OCI-LY1 (cell line): Measurements from ENCODE around the gene DDOST.

Experiments used
- H2AFZ ChIP-seq: fragments of 200-600 bp; sonication (generic), shearing (Covaris generic); 2 replicates; pipeline ENCODE4 v1.6.0; 2014; ENCODE audit warnings: antibody characterized with exemption, mild to moderate bottlenecking, low read length
- H3F3A ChIP-seq: fragments of 200-600 bp; sonication (generic), shearing (Covaris generic); 2 replicates; pipeline ENCODE4 v1.6.0; 2014; ENCODE audit warnings: mild to moderate bottlenecking, antibody characterized with exemption, low read length, moderate library complexity; ENCODE audit not compliant: insufficient read depth
- H3K27ac ChIP-seq: fragments of 200-600 bp; sonication (generic); 2 replicates; pipeline ENCODE4 v1.5.1; 2014; ENCODE audit warnings: low read length, mixed run types, mild to moderate bottlenecking, low read depth; ENCODE audit not compliant: poor library complexity, severe bottlenecking
- H3K27me3 ChIP-seq: fragments of 200-600 bp; sonication (generic); 2 replicates; pipeline ENCODE4 v1.6.0; 2014; ENCODE audit warnings: antibody characterized with exemption, mild to moderate bottlenecking, low read length, moderate library complexity; ENCODE audit not compliant: insufficient read depth
- H3K36me3 ChIP-seq: fragments of 200-600 bp; sonication (generic); 2 replicates; pipeline ENCODE4 v1.6.1; 2014; ENCODE audit warnings: mild to moderate bottlenecking, antibody characterized with exemption, low read length, moderate library complexity, mixed read lengths; ENCODE audit not compliant: insufficient read depth
- H3K4me1 ChIP-seq: fragments of 200-600 bp; sonication (generic); 2 replicates; pipeline ENCODE4 v1.5.1; 2014; ENCODE audit warnings: mild to moderate bottlenecking, low read length, moderate library complexity; ENCODE audit not compliant: insufficient read depth, severe bottlenecking
- H3K4me2 ChIP-seq: fragments of 200-600 bp; sonication (generic), shearing (Covaris generic); 2 replicates; pipeline ENCODE4 v1.6.1; 2014; ENCODE audit warnings: low read length
- H3K4me3 ChIP-seq: fragments of 200-600 bp; sonication (generic); 2 replicates; pipeline ENCODE4 v1.5.1; 2014; ENCODE audit warnings: low read length, low read depth, mild to moderate bottlenecking, mixed read lengths; ENCODE audit not compliant: poor library complexity, severe bottlenecking
- H3K79me2 ChIP-seq: fragments of 200-600 bp; shearing (Covaris generic); 2 replicates; pipeline ENCODE4 v1.6.1; 2016; ENCODE audit warnings: mixed run types, low read length, mixed read lengths; ENCODE audit not compliant: insufficient read depth
- H3K9ac ChIP-seq: fragments of 200-600 bp; sonication (generic), shearing (Covaris generic); 2 replicates; pipeline ENCODE4 v1.6.1; 2014; ENCODE audit warnings: mild to moderate bottlenecking, low read length, mixed read lengths
- H3K9me2 ChIP-seq: fragments of 200-600 bp; sonication (generic), shearing (Covaris generic); 2 replicates; pipeline ENCODE4 v1.6.1; 2014; ENCODE audit warnings: low read depth, mild to moderate bottlenecking, low read length, mixed read lengths
- H3K9me3 ChIP-seq: fragments of 200-600 bp; shearing (Covaris generic); 2 replicates; pipeline ENCODE4 v1.6.1; 2014; ENCODE audit warnings: low read length, mixed read lengths
- H4K20me1 ChIP-seq: fragments of 200-600 bp; sonication (generic), shearing (Covaris generic); 2 replicates; pipeline ENCODE4 v1.6.0; 2016; ENCODE audit warnings: mild to moderate bottlenecking, low read length; ENCODE audit not compliant: insufficient read depth
- CTCF ChIP-seq: fragments of 200-600 bp; sonication (generic), shearing (Covaris generic); IDR thresholded peaks from 2 replicates; pipeline ENCODE4 v1.5.1; 2017; ENCODE audit warnings: mild to moderate bottlenecking, antibody characterized with exemption, low read length, moderate library complexity, mixed read lengths
- EZH2 ChIP-seq: fragments of 200-600 bp; sonication (generic), shearing (Covaris generic); IDR thresholded peaks from 2 replicates; pipeline ENCODE4 v1.8.0; 2017; ENCODE audit warnings: borderline replicate concordance, mixed run types, mild to moderate bottlenecking, antibody characterized with exemption, low read length, moderate library complexity, mixed read lengths

The DDOST gene

DNA sequence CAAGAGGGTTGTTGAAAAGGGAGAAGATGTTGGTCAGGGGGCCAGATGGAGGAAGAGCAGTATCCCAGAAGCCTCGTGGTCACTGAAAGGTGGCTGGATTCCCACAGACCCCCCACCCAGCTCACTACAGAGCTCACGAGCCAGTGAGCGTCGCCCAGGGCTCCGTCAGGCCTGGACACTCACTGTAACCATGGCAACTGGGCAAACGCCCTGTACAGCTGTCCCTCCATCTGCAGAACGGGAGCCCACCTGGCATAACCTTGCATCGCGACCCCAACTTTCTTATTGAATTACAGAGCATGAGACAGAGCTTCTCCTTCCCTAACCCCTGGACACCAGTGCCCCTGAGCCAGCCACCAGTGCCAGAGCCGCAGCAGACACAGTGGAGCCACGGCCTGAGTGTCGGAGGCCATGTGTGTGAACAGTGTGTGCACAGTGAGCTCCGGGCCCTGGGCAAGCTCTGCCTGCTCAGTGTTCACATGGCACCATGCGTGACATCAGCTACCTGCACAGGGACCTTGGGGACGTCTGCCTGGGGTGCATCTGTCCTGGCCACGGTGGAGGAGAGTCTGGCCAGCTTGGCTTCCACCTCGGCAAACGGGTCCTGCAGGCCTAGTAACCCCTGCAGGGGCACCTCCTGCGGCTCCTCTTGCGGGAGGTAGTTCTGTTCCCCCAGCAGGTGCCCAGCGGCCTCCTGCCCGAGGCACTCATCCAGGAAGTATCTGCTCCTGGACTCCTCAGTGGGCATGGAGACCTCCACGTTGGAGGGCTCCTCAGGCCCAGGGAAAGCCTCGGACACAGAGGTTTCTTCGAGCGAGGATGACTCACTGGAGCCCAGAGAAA lies 25.9 kb upstream of the DDOST start:
- H3K27ac ChIP-seq, result no peak overlapping the region
- no peak overlapping the region for H2AFZ ChIP-seq
- no peaks in the 10 kb centered on the region for H3K79me2 ChIP-seq
- H4K20me1 ChIP-seq, result no peaks in the 10 kb centered on the region
- H3F3A ChIP-seq, result no peaks in the 10 kb centered on the region
- H3K4me1 ChIP-seq, result no peaks in the 10 kb centered on the region
- H3K9ac ChIP-seq, result no peak overlapping the region
- H3K9me2 ChIP-seq, result no peaks in the 10 kb centered on the region
- H3K4me2 ChIP-seq, result no peak overlapping the region
- no peaks in the 10 kb centered on the region for H3K36me3 ChIP-seq
- H3K4me3 ChIP-seq, result no peak overlapping the region
- no peaks in the 10 kb centered on the region for H3K9me3 ChIP-seq
- no peak for TF ChIP-seq CTCF
- no peak for TF ChIP-seq EZH2
- H3K27me3 ChIP-seq, result no peaks in the 10 kb centered on the region; the same call in 1 of the 2 replicates

- no peaks in the 10 kb centered on the region for H4K20me1 ChIP-seq
- no peak overlapping the region for H3K27ac ChIP-seq
- H2AFZ ChIP-seq, result no peak overlapping the region
- H3F3A ChIP-seq, result no peaks in the 10 kb centered on the region
- no peaks in the 10 kb centered on the region for H3K4me1 ChIP-seq
- no peaks in the 10 kb centered on the region for H3K79me2 ChIP-seq
- H3K36me3 ChIP-seq, result no peaks in the 10 kb centered on the region
- no peak overlapping the region for H3K9ac ChIP-seq
- H3K4me3 ChIP-seq, result no peak overlapping the region
- no peaks in the 10 kb centered on the region for H3K9me3 ChIP-seq
- no peak for TF ChIP-seq CTCF
- TF ChIP-seq EZH2, result no peak
- H3K4me2 ChIP-seq, result no peak overlapping the region
- no peaks in the 10 kb centered on the region for H3K9me2 ChIP-seq
- no peaks in the 10 kb centered on the region for H3K27me3 ChIP-seq
These were observed 24.6 kb upstream of the DDOST start for GRCh38 chr1:20685741-20686140.

DNA sequence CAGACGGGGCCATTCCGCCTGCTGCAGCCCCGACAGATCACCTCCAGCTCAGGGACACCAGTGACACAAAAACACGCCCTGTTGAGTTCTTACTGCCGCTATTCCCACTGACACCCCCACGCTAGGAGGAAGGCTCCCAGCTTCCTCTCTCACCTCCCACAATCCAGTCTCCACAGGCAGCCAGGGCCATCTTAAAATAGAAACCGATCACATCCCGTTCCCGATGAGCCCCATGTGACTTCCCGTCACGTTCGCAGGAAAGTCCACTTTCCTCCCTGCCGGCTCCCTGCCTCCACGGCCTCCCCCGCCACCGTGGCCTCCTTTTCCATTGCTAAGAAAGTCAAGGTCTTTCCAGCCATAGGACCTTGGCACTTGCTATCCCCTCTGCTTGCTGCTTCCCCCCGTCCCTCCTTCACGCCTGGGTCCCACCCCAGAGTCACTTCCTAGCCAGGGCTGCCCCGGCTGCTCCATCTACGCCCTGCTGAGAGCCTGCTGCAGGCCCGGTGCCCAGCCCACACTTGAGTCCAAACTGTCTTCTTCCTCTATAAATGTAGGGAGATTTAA lies 24.0 kb upstream of the DDOST start:
- Histone ChIP-seq H3K4me3 (no peak overlapping the region), H3K36me3 (no peaks in the 10 kb centered on the region), H3K9ac (no peak overlapping the region), H3K4me1 (no peaks in the 10 kb centered on the region), H3K79me2 (no peaks in the 10 kb centered on the region), H3K9me2 (no peaks in the 10 kb centered on the region), H3K4me2 (no peak overlapping the region), H3F3A (no peaks in the 10 kb centered on the region), H2AFZ (no peak overlapping the region), H3K9me3 (no peaks in the 10 kb centered on the region), H3K27me3 (no peaks in the 10 kb centered on the region), H4K20me1 (no peaks in the 10 kb centered on the region), H3K27ac (no peak overlapping the region)
- TF ChIP-seq CTCF (no peak), EZH2 (no peak)
